Regular cardiac myocyte (primary cell): Measurements from ENCODE around the gene CD55. TPM values are rescaled to one million over a fixed set of nuclear protein-coding genes. Genes with fewer than 3 reads are reported as not detected.

Source experiments
- total RNA-seq: library from RNA; depleted of rRNA; stranded (reverse); fragments of >200 nt; gene quantifications from 2 replicates; pipeline ENCODE4 v1.2.3, GENCODE V29; 2014

Gene CD55
- total RNA-seq = 14.2 and 29.9 TPM in 2 replicates

GRCh38 chr1:207321079-207321789, at the start of gene CD55:
Gene CD55 (plus strand): TSS chr1:207321678. CDS start chr1:207321766, 88 bp downstream.

Other genes starting within 250 kb of the CD55 start
- gene C4BPB, start 232.8 kb upstream of the CD55 start, total RNA-seq = not detected in 2 replicates
- not detected in 2 replicates for gene C4BPA, start 217.4 kb upstream of the CD55 start, total RNA-seq
- gene CR2, start 132.7 kb downstream of the CD55 start, total RNA-seq = not detected in 2 replicates
- gene CR1, start 174.5 kb downstream of the CD55 start, total RNA-seq = not detected in 2 replicates